ENCODE data around the gene MAP3K12.

DNA sequence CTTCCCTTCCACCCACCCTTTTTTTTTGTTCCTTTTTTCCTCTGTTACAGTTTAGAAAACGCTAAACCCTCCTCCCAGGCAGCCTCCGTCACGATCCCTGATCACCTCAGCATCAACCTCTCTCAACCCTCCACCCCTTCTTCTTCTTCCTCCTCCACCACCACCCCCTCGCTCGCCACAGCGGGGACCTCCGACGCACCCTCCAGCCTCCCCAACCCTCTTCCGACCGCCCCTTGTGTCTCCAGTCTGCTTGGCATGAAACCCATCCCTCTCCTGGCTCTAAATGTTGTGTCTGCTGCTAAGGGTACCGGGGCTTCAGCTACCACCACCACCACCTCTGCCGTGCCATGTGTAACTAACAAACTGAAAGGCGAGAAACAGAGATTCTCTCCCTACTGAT is 24.4 kb downstream of the MAP3K12 start:
- no peak for TF ChIP-seq CTCF (conservative IDR thresholded peaks at IDR 0.05; ENCODE audit: low read depth in 2 of 2)
- no peak for TF ChIP-seq ZNF331 (CRISPR knock-in tag; IDR thresholded peaks at IDR 0.05; ENCODE audit: low read depth)
- no peak for TF ChIP-seq EZH2 (IDR thresholded peaks at IDR 0.05; ENCODE audit: low read depth, unreplicated experiment)
- TF ChIP-seq POLR2AphosphoS5 (IDR thresholded peaks at IDR 0.05; ENCODE audit: low read depth), result no peak
- TF ChIP-seq EZH2phosphoT487 (IDR thresholded peaks at IDR 0.05; ENCODE audit: unreplicated experiment), result no peak
- no peak for TF ChIP-seq REST (IDR thresholded peaks at IDR 0.05; ENCODE audit: unreplicated experiment)
- no peak for TF ChIP-seq STAT1 (IDR thresholded peaks at IDR 0.05; ENCODE audit: unreplicated experiment)
- TF ChIP-seq, protein P1, sequence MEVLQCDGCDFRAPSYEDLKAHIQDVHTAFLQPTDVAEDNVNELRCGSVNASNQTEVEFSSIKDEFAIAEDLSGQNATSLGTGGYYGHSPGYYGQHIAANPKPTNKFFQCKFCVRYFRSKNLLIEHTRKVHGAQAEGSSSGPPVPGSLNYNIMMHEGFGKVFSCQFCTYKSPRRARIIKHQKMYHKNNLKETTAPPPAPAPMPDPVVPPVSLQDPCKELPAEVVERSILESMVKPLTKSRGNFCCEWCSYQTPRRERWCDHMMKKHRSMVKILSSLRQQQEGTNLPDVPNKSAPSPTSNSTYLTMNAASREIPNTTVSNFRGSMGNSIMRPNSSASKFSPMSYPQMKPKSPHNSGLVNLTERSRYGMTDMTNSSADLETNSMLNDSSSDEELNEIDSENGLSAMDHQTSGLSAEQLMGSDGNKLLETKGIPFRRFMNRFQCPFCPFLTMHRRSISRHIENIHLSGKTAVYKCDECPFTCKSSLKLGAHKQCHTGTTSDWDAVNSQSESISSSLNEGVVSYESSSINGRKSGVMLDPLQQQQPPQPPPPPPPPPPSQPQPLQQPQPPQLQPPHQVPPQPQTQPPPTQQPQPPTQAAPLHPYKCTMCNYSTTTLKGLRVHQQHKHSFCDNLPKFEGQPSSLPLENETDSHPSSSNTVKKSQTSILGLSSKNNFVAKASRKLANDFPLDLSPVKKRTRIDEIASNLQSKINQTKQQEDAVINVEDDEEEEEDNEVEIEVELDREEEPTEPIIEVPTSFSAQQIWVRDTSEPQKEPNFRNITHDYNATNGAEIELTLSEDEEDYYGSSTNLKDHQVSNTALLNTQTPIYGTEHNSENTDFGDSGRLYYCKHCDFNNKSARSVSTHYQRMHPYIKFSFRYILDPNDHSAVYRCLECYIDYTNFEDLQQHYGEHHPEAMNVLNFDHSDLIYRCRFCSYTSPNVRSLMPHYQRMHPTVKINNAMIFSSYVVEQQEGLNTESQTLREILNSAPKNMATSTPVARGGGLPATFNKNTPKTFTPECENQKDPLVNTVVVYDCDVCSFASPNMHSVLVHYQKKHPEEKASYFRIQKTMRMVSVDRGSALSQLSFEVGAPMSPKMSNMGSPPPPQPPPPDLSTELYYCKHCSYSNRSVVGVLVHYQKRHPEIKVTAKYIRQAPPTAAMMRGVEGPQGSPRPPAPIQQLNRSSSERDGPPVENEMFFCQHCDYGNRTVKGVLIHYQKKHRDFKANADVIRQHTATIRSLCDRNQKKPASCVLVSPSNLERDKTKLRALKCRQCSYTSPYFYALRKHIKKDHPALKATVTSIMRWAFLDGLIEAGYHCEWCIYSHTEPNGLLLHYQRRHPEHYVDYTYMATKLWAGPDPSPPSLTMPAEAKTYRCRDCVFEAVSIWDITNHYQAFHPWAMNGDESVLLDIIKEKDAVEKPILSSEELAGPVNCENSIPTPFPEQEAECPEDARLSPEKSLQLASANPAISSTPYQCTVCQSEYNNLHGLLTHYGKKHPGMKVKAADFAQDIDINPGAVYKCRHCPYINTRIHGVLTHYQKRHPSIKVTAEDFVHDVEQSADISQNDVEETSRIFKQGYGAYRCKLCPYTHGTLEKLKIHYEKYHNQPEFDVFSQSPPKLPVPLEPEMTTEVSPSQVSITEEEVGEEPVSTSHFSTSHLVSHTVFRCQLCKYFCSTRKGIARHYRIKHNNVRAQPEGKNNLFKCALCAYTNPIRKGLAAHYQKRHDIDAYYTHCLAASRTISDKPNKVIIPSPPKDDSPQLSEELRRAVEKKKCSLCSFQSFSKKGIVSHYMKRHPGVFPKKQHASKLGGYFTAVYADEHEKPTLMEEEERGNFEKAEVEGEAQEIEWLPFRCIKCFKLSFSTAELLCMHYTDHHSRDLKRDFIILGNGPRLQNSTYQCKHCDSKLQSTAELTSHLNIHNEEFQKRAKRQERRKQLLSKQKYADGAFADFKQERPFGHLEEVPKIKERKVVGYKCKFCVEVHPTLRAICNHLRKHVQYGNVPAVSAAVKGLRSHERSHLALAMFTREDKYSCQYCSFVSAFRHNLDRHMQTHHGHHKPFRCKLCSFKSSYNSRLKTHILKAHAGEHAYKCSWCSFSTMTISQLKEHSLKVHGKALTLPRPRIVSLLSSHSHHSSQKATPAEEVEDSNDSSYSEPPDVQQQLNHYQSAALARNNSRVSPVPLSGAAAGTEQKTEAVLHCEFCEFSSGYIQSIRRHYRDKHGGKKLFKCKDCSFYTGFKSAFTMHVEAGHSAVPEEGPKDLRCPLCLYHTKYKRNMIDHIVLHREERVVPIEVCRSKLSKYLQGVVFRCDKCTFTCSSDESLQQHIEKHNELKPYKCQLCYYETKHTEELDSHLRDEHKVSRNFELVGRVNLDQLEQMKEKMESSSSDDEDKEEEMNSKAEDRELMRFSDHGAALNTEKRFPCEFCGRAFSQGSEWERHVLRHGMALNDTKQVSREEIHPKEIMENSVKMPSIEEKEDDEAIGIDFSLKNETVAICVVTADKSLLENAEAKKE (CRISPR knock-in tag; IDR thresholded peaks at IDR 0.05), result no peak

Measured in GM23338 (cell line).